Measurements from ENCODE around the gene TRIM8.
A peak's percentile ranks its signal among the peaks of the same experiment; 100 is the strongest.

Gene TRIM8

DNA sequence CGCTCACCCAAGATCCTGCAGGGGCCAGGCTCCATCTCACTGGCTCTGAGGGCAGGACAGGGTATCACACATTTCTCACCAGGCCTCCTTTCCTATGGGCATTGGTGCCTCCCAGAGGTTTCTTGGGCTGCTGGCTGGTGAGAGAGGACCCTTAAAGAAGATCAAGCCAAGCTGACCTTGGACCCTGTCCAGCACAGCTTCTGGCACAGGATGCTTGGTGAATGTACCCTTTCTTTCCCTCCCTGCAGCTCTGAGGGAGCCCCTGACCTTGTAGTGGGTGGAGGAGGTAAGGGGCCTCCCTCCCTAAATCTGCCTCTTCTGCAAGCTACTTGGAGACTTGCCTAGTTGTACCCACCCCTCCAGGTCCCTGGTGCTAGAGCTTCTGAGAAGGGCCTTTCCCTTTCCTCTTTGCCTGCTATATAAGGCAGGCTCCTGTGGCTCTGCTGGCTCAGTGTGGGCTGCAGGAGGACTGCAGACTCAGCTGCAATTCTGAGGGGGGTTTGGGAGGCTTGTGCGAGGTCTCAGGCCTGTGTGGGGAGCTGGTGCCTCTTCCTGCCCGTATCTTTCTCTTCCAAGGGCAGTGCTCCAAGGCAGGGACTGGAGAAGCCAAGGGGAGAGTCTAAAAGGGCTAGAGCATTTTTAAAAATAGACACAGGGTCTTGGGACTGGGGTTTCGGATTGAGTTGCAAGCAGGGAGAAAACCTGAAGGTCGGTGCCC lies 11.7 kb upstream of the TRIM8 start:
- DNase-seq (ENCODE audit: low read depth in 2 of 2): no peak

- DNase-seq (ENCODE audit: low read depth in 2 of 2): no peak
These were observed 11.0 kb upstream of the TRIM8 start for GRCh38 chr10:102633287-102633686.

DNA sequence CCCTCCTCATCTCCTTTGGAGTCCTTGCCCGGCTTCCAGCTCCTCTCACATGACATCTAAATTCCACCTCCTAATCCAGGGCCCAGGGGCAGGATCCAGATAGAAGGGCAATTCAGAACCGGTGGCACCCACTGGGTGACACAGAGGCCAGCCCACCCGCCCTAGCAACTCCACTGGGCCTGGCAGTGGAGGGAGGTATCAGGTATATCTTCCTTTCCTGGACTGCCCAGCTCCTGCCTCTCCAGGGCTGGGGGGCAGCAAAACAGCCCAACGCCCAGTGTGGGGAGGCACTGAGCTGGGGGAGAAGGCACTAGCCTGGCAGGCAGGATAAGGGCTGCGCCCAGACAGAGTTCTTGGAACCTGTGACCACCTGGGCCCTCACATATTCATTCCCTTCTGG lies 10.4 kb upstream of the TRIM8 start:
- DNase-seq (ENCODE audit: low read depth in 2 of 2): no peak

DNA sequence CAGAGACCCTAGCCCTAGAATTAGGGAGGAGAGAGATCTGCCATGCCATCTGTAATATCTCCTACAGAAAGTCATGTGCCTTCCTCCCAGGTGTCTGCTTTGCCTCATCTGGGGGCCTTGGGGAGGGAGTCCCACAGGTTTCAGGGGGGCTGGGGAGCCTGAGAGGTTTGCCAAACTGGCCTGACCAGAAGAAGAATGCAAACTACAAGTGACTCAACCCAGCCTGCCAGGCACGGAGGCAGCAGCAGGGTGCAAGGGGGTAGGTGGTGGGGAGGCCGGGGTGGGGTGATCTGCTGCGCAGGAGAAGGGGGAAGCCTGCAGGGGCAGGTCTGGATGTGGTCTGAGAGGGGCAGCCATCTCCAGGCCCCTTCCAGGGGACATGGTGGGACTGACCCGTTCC lies 9.6 kb upstream of the TRIM8 start:
- no peak for DNase-seq (ENCODE audit: low read depth in 2 of 2)

DNA sequence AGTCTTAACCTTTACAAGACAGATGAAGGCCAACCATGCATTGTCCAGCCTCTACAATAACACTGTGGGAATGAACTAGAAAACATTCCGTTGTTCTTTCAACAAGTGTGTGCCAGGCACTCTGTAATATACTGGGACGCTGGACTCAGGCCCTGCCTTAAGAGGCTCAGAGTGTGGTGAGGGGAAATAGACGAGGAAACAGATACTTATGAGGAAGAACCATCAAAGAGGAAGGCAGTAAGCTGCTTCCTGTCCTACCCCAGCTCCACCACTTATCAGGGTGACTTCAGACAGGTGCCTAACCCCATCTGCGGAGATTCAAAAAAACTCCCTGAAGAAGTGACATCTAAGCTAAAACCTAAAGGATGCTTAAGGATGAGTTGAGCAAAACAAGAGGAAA lies 8.9 kb upstream of the TRIM8 start:
- DNase-seq (ENCODE audit: low read depth in 2 of 2): no peak

DNA sequence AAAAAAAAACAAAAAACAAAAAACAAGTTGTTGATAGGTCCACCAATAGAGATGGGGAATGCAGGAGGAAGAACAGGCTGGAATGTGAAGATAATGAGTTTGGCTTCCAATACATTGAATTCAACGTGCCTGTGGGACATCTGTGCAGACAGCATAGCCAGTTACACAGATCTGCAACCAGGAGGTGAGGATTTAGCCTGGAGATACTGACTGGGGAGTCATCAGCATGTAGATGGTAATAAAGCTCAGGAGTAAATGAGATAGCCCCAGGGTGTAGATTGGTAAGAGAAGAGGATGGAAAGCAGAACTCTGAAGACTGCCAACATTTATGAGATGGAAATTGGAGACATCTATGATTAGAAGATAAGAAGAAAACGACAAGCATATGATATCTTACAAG lies 4.7 kb upstream of the TRIM8 start:
- DNase-seq (ENCODE audit: low read depth in 2 of 2): no peak

DNA sequence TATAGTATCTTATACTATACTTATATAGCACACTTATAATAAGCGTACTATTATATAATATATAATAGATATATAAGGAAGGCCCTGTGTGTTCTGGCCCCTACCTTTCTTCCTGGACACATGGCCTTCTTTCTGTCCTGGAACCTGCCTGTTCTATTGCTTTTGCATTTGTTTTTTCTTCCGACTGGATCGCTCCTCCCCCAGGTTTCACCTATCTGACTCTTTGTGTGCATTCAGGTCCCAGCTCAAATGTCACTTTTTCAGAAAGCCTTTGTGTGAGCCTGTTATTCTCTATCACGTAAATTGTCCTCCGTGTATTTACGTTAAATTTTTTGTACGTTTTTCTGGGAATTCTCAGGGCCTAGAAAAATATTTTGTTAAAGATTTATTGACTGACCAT lies 2.9 kb upstream of the TRIM8 start:
- DNase-seq (ENCODE audit: low read depth in 2 of 2): no peak

DNA sequence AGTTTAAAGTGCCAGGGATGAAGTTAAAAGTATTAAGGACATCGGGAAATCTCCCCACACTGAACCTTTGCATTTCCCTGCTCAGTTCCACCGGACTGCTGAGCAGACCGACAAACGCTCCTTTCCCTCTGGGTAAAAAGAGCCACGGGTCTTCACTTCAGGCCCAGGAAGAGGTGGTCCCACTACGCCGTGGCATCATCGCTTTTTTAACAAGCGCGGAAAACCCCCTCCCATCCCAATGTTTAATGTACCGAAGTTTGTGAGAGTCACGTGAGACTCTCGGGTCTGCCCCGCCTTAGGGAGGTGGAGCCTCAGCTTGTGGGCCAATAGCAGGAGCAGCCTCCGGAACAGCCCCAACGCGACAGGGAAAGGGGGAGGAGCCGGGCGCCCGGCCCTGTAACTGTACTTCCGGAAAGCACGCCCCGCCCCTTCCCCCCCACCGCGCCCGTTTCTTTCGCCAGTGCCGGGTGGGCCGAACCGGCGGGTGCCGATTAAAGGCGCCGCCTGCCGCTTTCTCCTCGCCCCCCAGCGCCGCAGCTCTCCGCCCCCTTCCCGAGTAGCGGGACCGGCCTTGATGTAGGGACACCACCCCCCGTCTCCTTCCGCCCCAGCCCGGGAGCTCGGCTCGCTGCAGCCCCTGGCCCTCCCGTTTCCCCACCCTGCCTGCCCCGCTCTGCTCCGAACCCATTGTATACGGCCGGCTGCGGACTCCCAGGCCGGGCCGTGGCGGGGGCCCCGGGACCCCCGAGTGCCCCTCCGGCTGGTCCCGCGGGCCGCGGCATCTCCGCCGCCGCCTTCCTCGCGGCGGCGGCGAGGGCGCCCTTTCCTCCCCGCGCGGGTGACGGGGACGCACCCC lies 2.2 kb upstream of the TRIM8 start:
- DNase-seq (ENCODE audit: low read depth in 2 of 2): peak; percentile 97 to 98

- peak; percentile 24 to 36 for DNase-seq (ENCODE audit: low read depth in 2 of 2)
These were observed 1.4 kb upstream of the TRIM8 start for GRCh38 chr10:102642736-102643335.

DNA sequence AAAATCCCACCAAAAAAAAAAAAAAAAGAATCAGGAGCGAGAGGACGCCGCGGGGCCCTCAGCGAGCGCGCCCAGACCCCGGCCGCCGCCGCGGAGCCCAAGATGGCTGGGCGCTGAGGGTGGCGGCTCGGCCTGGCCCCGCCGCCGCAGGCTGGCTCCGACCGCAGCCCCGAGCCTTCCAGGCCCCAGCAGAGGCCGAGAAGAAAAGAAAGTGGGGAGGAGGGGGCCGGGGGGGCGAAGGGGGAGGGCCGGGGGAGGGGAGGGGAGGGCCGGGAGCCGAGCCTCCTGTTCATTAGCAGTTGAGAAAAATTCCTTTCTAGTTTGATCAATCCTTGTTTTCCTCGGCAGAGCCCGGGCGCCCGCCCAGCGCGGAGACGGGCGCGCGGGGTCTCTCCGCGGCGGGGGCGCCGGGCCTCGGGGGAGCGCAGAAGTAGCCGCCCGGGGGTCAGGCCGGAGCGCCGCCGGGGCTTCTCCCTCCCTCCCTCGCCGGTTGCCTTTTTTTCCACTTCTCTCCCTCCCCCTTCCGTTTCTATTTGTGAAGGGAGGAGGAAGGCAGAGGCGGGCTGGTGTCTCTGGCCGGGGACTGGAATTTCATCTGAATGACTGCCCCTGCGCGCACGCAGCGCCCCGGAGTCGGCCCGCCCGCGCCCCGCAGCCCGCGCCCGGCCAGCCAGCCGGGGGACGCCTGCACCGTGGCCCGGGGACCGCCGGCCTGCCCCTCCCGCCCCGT lies 778 bp upstream of the TRIM8 start:
- DNase-seq (ENCODE audit: low read depth in 2 of 2): no peak

DNA sequence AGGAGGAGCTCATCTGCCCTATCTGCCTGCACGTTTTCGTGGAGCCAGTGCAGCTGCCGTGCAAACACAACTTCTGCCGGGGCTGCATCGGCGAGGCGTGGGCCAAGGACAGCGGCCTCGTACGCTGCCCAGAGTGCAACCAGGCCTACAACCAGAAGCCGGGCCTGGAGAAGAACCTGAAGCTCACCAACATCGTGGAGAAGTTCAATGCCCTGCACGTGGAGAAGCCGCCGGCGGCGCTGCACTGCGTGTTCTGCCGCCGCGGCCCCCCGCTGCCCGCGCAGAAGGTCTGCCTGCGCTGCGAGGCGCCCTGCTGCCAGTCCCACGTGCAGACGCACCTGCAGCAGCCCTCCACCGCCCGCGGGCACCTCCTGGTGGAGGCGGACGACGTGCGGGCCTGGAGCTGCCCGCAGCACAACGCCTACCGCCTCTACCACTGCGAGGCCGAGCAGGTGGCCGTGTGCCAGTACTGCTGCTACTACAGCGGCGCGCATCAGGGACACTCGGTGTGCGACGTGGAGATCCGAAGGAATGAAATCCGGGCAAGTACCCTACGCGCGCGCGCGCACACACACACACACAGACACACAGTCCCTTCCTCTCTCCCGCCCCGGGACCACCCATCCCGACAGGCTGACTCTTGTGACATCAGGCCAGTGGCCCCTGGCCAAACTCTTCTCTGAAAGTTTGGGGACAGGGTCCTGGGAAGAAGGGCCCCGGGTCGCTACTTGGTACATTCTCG lies 538 bp downstream of the TRIM8 start:
- DNase-seq (ENCODE audit: low read depth in 2 of 2): peak; percentile 58 to 65

GRCh38 chr10:102645388-102645740 lies 1.1 kb downstream of the TRIM8 start:
- DNase-seq (ENCODE audit: low read depth in 2 of 2): no peak

DNA sequence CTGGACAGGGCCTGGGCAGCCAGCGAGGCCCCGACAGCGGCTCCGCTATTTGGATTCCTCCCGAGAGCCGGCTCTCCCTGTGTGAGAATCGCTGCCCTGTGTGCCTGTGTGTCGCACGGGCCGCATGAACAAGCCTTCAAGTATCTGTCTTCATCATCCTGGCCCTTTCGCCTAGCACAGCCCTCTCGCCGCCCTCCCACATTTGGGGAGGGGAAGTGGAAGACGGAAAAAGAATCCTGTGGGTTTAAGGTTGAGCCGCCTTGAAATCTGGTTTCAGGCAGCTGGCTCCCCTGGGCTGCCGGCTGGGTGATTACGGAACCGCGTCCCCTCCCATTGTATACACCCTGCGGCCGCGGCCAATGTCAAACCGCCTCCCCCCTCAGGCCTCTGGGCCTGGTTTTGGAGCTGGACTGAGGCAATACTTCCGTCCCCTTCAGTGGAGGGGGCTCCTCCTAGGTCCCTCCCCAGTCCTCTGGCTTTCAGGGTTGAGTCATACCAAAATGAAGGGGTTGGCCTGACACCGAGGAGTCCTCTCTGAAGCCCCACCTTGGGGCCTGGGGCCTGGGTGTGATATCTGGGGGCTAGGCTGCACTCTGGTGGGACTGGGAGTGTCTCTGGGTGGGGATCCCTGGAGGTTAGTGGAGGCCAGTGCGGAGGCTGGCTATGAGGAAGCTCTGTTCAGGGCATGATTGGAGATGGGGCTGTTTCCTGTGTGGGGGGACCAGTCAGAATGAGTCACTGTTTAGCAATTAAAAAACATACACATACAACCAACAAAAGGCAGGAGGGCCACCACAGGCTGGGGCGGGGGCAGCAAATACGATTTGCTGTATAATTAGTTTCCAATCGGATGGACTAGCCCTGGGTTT lies 1.7 kb downstream of the TRIM8 start:
- peak; percentile 58 for DNase-seq (ENCODE audit: low read depth in 2 of 2)

DNA sequence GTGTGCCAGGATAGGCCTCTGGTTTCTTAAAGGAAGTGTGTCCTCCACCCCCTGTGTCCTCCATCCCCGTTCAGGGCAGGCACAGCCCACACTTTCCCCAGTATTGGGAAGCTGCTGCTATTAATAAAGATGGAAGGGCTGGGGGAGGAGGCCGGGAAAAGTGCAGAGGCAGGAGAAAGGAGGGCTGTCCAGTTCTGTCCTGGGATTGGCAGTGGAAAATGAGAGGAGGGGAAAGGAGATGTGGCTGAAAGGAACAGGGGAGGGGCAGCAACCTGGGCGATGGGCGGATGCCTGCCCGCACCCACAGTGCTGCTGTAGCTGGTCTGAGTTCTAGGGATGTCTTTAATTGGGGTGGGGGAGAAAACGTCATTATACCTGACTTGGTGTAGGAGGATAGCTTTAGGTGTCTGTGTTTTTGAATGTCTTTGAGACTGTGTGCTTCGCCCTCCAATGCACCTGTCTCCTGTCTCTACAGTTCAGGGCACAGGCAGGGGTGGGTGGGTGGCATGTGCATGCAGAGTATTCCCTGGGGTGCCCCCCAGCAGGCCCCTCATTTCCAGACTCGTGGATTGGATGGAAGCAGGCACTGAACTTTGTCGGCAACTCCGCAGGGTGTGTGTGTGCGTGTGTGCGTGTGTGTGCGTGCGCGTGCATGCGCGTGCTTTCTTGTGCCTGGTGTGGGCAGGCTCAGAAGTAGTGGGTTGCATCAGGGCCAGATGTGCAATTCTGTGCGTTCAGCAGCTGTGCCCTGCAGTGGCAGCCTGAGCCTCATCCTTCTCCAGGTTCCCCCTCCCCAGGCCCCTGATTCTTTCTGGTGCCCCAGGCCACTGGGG lies 2.5 kb downstream of the TRIM8 start:
- DNase-seq (ENCODE audit: low read depth in 2 of 2): no peak

DNA sequence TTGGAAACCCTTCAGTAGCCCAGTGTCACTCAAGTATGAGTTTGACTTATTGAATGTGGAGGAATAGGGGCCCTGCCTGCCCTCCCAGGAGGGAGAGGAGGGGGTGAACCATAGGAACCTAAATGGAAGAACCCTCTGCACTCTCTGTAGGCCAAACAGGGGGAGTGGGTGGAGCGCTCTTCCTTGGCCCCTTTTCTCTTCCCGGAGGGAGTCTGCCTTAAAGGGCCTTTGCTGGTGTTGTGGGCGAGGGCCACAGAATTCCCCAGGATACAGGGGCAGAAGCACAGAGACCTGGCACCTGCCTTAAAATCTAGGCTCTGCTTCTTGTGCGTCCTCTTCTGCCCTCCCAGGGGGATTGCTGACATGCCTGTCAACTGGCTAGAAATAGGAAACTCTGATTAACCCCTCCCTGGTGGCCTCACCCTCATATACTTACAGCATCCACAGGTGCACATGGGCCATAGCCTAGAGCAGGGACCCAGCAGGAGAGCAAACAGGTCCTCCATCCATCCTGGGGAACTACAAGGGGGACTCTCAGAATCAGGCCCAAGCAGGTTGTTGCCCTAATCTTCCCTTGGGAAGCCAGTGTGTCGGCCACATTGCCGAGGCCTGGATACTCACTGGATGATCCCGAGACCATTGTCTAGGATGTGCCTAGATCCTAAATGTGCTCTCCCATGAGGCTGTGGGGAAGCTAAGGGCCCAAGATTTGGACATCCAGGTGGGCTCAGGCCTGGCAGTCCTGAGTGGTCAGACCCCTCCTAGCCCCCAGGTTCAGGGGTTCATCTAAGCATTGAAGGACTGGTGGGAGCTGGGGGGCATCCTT lies 3.4 kb downstream of the TRIM8 start:
- no peak for DNase-seq (ENCODE audit: low read depth in 2 of 2)

DNA sequence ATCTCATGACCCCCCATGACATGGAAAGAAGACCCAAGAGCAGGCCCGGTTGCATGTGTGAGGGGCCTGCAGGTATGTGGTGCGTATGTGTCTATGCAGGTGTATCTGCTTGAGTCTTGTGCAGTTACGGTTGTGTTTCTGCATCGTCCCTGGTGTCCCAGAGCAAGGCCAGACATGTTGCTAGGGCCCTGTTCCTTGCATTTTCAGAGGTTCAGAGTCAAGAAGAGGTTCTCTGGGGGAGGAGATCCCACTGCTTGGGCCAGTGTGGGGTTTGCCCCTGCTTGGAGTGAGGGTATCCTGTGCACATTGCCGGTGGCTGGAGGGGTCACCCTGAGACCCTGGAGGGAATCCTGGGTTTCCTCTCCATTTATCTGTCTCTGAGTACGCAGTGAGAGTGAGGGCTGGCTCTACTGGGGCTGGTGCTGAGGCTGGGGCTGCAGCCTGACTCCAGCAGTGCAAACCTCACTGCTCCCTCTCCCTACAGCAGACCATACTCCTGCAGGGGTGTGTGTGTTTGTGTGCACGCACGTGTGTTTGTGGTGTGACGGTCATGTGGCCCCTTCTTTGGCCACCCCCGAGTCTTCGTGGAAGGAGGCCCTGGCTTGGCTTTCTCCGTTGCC lies 4.1 kb downstream of the TRIM8 start:
- no peak for DNase-seq (ENCODE audit: low read depth in 2 of 2)

- no peak for DNase-seq (ENCODE audit: low read depth in 2 of 2)
These were observed 4.9 kb downstream of the TRIM8 start for GRCh38 chr10:102648889-102649796.

Data from stimulated activated CD8-positive, alpha-beta memory T cell treated with anti-CD3 and anti-CD28 coated beads, Interleukin-2, amount 100 ng/mL, for 1 hour (primary cell).